IMR-90 (cell line): ENCODE results near the gene RAB26.

Experiments used
- CHD1 ChIP-seq: IDR thresholded peaks from 2 replicates; pipeline ENCODE4 v1.6.1; 2012; ENCODE audit warnings: low read depth, low read length, improper control_type of control experiment
- CTCF ChIP-seq: conservative IDR thresholded peaks from 2 replicates; pipeline ENCODE4 v1.5.1; 2012; ENCODE audit warnings: mild to moderate bottlenecking, low read depth, low read length, improper control_type of control experiment
- NFE2L2 ChIP-seq: fragments of 150-350 bp; IDR thresholded peaks from 2 replicates; pipeline ENCODE4 v1.6.1; 2016; ENCODE audit warnings: low read depth, mild to moderate bottlenecking, low read length
- POLR2A ChIP-seq: IDR thresholded peaks from 2 replicates; pipeline ENCODE4 v1.6.1; 2012; ENCODE audit warnings: mild to moderate bottlenecking, low read depth, low read length
- RAD21 ChIP-seq: IDR thresholded peaks from 2 replicates; pipeline ENCODE4 v1.6.1; 2012; ENCODE audit warnings: low read length, improper control_type of control experiment
- RCOR1 ChIP-seq: IDR thresholded peaks from 2 replicates; pipeline ENCODE4 v1.6.1; 2012; ENCODE audit warnings: mild to moderate bottlenecking, low read length, improper control_type of control experiment; ENCODE audit not compliant: insufficient replicate concordance

GRCh38 chr16:2173916-2174315 lies 25.5 kb downstream of the RAB26 start:
- TF ChIP-seq CTCF (no peak), RCOR1 (no peak), POLR2A (no peak), NFE2L2 (no peak), RAD21 (no peak), CHD1 (no peak)
